Smooth muscle cell (in vitro differentiated cells): ENCODE measurements around the gene FHOD3. TPM values are rescaled to one million over a fixed set of nuclear protein-coding genes. Genes with fewer than 3 reads are reported as not detected.

Experiments used
- DNase-seq: peaks from one replicate; lab custom pipeline; 2025; ENCODE audit not compliant: unreplicated experiment; lab: John Stamatoyannopoulos, UW
- H2AFZ ChIP-seq: fragments of 200-600 bp; sonication (generic); 2 replicates; pipeline ENCODE4 v1.6.0; 2016; ENCODE audit warnings: antibody characterized with exemption, low read depth, mild to moderate bottlenecking
- H3F3A ChIP-seq: fragments of 200-600 bp; sonication (generic); 2 replicates; pipeline ENCODE4 v1.6.0; 2017; ENCODE audit warnings: antibody characterized with exemption, low read depth
- H3K27ac ChIP-seq: fragments of 200-600 bp; sonication (generic); 2 replicates; pipeline ENCODE4 v1.5.1; 2016; ENCODE audit warnings: low read depth, mild to moderate bottlenecking
- H3K27me3 ChIP-seq: fragments of 200-600 bp; sonication (generic); 2 replicates; pipeline ENCODE4 v1.6.1; 2016; ENCODE audit warnings: low read depth, mild to moderate bottlenecking
- H3K36me3 ChIP-seq: fragments of 200-600 bp; sonication (generic); 2 replicates; pipeline ENCODE4 v1.5.1; 2016; ENCODE audit warnings: low read depth
- H3K4me1 ChIP-seq: fragments of 200-600 bp; sonication (generic); 2 replicates; pipeline ENCODE4 v1.5.1; 2016; ENCODE audit warnings: low read depth
- H3K4me2 ChIP-seq: fragments of 200-600 bp; sonication (generic); 2 replicates; pipeline ENCODE4 v1.6.0; 2016; ENCODE audit warnings: mild to moderate bottlenecking
- H3K4me3 ChIP-seq: fragments of 200-600 bp; sonication (generic); 2 replicates; pipeline ENCODE4 v1.5.1; 2016; ENCODE audit warnings: mild to moderate bottlenecking
- H3K79me2 ChIP-seq: fragments of 200-600 bp; sonication (generic); 2 replicates; pipeline ENCODE4 v1.6.0; 2016; ENCODE audit warnings: low read depth, mild to moderate bottlenecking
- H3K9ac ChIP-seq: fragments of 200-600 bp; sonication (generic); 2 replicates; pipeline ENCODE4 v1.6.0; 2016; ENCODE audit warnings: low read depth
- H3K9me3 ChIP-seq: fragments of 200-600 bp; sonication (generic); replicated peaks from 2 replicates; pipeline ENCODE4 v1.5.1; 2016; ENCODE audit warnings: low read depth
- H4K20me1 ChIP-seq: fragments of 200-600 bp; sonication (generic); 2 replicates; pipeline ENCODE4 v1.6.0; 2016; ENCODE audit warnings: low read depth
- CTCF ChIP-seq: fragments of 200-600 bp; sonication (generic); IDR thresholded peaks from 2 replicates; pipeline ENCODE4 v1.5.1; 2017; ENCODE audit warnings: borderline replicate concordance, mild to moderate bottlenecking, antibody characterized with exemption; ENCODE audit not compliant: insufficient read depth, poor library complexity, severe bottlenecking
- WGBS: methylation state at CpG from one replicate; pipeline ENCODE4 v1.1.7; 2016; ENCODE audit warnings: low lambda C conversion rate; 5-methylcytosine and 5-hydroxymethylcytosine counted together
- polyA plus RNA-seq: library from polyadenylated mRNA; unstranded; fragments of >200 nt; fragmentation: Nextera tagmentation; extraction: Ambion mirVana; gene quantifications from 2 replicates; pipeline ENCODE4 v1.2.1, GENCODE V29; 2016
- total RNA-seq: library from RNA; depleted of rRNA; stranded (reverse); fragments of >200 nt; gene quantifications from 2 replicates; pipeline ENCODE4 v1.2.3, GENCODE V29; 2014

FHOD3 gene
- total and polyA plus RNA-seq, 2 experiments from 2014 or later, result 6.3 to 19.4 TPM

DNA sequence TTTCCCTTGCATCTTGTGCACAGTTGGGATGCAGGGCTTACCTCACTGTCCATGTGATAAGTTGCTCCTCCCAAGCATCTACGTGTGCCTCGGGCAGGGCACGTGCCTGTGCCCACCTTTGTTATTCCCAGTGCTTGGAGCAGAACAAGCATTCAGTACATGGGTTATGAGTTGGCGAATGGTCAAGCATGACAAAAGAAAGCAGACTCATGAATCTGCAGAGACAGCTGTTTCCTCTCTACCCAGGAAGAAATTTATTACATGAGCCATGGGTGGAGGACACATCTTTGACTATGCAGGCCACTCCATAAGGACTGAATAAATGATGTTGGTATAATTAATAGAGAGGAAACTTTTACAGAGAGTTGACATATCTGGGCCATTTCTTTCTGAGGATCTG lies 403.4 kb downstream of the FHOD3 start:
- no peaks in the 10 kb centered on the region for H3K9me3 ChIP-seq

GRCh38 chr18:36702401-36703013 lies 405.0 kb downstream of the FHOD3 start:
- Histone ChIP-seq H3K79me2 (no peaks in the 10 kb centered on the region), H3K9ac (no peak overlapping the region), H3K9me3 (no peaks in the 10 kb centered on the region), H2AFZ (no peak overlapping the region), H3K4me1 (no peaks in the 10 kb centered on the region), H3K27ac (no peak overlapping the region), H4K20me1 (no peaks in the 10 kb centered on the region), H3K36me3 (no peaks in the 10 kb centered on the region), H3K4me2 (no peak overlapping the region), H3K4me3 (no peak overlapping the region), H3F3A (no peaks in the 10 kb centered on the region), H3K27me3 (no peaks in the 10 kb centered on the region)
- no peak for DNase-seq
- WGBS, result 89% methylated on average over 10 of the region's 10 CpGs
- no peak for TF ChIP-seq CTCF

More for the DNA sequence above, 403.4 kb downstream of the FHOD3 start:
- no peak overlapping the region for H3K27ac ChIP-seq
- no peak overlapping the region for H3K4me3 ChIP-seq
- no peak overlapping the region for H2AFZ ChIP-seq
- no peak for TF ChIP-seq CTCF
- no peaks in the 10 kb centered on the region for H3K4me1 ChIP-seq
- H4K20me1 ChIP-seq, result no peaks in the 10 kb centered on the region
- H3K79me2 ChIP-seq, result no peaks in the 10 kb centered on the region
- H3K9ac ChIP-seq, result no peak overlapping the region
- no peaks in the 10 kb centered on the region for H3F3A ChIP-seq
- WGBS, result 95% methylated on average over 4 of the region's 4 CpGs
- no peak for DNase-seq
- H3K27me3 ChIP-seq, result no peaks in the 10 kb centered on the region
- H3K36me3 ChIP-seq, result no peaks in the 10 kb centered on the region
- H3K4me2 ChIP-seq, result no peak overlapping the region

DNA sequence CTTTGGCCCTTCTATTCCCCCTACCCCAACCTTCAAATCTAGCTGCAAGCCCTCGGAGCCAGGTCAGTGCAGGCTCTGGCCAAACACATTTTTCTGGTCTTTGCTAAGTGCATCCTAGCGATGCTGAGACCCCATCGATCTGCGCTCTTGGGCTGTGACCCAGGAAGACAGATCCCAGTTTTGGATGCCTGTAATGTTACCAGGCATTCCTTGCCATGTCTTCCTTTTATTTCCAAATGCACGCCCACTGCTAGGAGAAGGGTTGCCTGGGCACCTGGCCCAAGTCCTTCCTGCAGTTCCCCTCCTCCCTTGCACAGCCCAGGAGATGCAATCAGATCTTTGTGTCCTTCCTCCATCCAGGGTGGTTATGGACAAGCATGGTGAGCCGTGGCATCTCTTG lies 406.6 kb downstream of the FHOD3 start:
- Histone ChIP-seq H3K79me2 (no peaks in the 10 kb centered on the region), H4K20me1 (no peaks in the 10 kb centered on the region), H3F3A (no peaks in the 10 kb centered on the region), H3K4me2 (no peak overlapping the region), H3K9me3 (no peaks in the 10 kb centered on the region), H3K4me3 (no peak overlapping the region), H3K4me1 (no peaks in the 10 kb centered on the region), H3K9ac (no peak overlapping the region), H3K36me3 (no peaks in the 10 kb centered on the region), H2AFZ (no peak overlapping the region), H3K27me3 (no peaks in the 10 kb centered on the region), H3K27ac (no peak overlapping the region)
- 95% methylated on average over 6 of the region's 6 CpGs for WGBS
- no peak for TF ChIP-seq CTCF
- DNase-seq, result no peak
